HG02759 (cell line): ENCODE results near the gene STK36.

ENCODE experiments used
- ATAC-seq: cut with Tn5 transposase; IDR thresholded peaks from one replicate; pipeline ENCODE4 v1.9.1; 2021; ENCODE audit warnings: mild to moderate bottlenecking, moderate library complexity; ENCODE audit not compliant: unreplicated experiment

Gene STK36

GRCh38 chr2:218746470-218746795 is 74.5 kb downstream of the STK36 start:
- ATAC-seq: no peak

- ATAC-seq: no peak
These were observed 75.1 kb downstream of the STK36 start for GRCh38 chr2:218746960-218747359.

GRCh38 chr2:218748741-218749441 is 77.0 kb downstream of the STK36 start:
- no peak for ATAC-seq
